Neural crest cell (in vitro differentiated cells): ENCODE data around the gene CLCN4. TPM values are rescaled to one million over a fixed set of nuclear protein-coding genes. Genes with fewer than 3 reads are reported as not detected.

Experiments used
- DNase-seq: peaks from one replicate; pipeline ENCODE4 v3.0.0; 2021; ENCODE audit warnings: low read depth, mixed read lengths, low spot score
- H3K27ac Mint-ChIP-seq: one replicate; pipeline ENCODE4 v1.8.0; 2021; ENCODE audit warnings: mild to moderate bottlenecking, mixed read lengths; ENCODE audit not compliant: unreplicated experiment
- H3K27me3 Mint-ChIP-seq: 2 replicates; pipeline ENCODE4 v1.8.0; 2021; ENCODE audit warnings: low read depth, mild to moderate bottlenecking, mixed read lengths
- H3K36me3 Mint-ChIP-seq: 2 replicates; pipeline ENCODE4 v1.8.0; 2021; ENCODE audit warnings: low read depth, mild to moderate bottlenecking, mixed read lengths
- H3K4me1 Mint-ChIP-seq: 2 replicates; pipeline ENCODE4 v1.8.0; 2021; ENCODE audit warnings: mixed read lengths
- H3K4me3 Mint-ChIP-seq: one replicate; pipeline ENCODE4 v1.8.0; 2021; ENCODE audit warnings: mild to moderate bottlenecking, mixed read lengths
- H3K9me3 Mint-ChIP-seq: 2 replicates; pipeline ENCODE4 v1.8.0; 2021; ENCODE audit warnings: mixed read lengths
- total RNA-seq: library from RNA; stranded (reverse); gene quantifications from 2 replicates; pipeline ENCODE4 v1.2.1, GENCODE V29; 2021
- TF ChIP-seq, protein P1 (sequence below): fragments of 200-600 bp; sonication (generic); conservative IDR thresholded peaks from 2 replicates; pipeline ENCODE4 v1.5.0; 2021; ENCODE audit warnings: antibody characterized with exemption, mild to moderate bottlenecking

Gene CLCN4
- total RNA-seq, 1 donor from 2014 or later = 8.8 TPM

GRCh38 chrX:10198254-10198653 is 41.5 kb downstream of the CLCN4 start:
- no peak overlapping the region for H3K4me3 Mint-ChIP-seq
- H3K27ac Mint-ChIP-seq = no peak overlapping the region
- peaks cover 9% of the 10 kb centered on the region for H3K9me3 Mint-ChIP-seq
- peaks cover 13% of the 10 kb centered on the region for H3K36me3 Mint-ChIP-seq
- no peak for DNase-seq
- H3K4me1 Mint-ChIP-seq = peaks cover 9% of the 10 kb centered on the region
- H3K27me3 Mint-ChIP-seq = no peaks in the 10 kb centered on the region
- TF ChIP-seq, protein P1, sequence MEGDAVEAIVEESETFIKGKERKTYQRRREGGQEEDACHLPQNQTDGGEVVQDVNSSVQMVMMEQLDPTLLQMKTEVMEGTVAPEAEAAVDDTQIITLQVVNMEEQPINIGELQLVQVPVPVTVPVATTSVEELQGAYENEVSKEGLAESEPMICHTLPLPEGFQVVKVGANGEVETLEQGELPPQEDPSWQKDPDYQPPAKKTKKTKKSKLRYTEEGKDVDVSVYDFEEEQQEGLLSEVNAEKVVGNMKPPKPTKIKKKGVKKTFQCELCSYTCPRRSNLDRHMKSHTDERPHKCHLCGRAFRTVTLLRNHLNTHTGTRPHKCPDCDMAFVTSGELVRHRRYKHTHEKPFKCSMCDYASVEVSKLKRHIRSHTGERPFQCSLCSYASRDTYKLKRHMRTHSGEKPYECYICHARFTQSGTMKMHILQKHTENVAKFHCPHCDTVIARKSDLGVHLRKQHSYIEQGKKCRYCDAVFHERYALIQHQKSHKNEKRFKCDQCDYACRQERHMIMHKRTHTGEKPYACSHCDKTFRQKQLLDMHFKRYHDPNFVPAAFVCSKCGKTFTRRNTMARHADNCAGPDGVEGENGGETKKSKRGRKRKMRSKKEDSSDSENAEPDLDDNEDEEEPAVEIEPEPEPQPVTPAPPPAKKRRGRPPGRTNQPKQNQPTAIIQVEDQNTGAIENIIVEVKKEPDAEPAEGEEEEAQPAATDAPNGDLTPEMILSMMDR = no peak

DNA sequence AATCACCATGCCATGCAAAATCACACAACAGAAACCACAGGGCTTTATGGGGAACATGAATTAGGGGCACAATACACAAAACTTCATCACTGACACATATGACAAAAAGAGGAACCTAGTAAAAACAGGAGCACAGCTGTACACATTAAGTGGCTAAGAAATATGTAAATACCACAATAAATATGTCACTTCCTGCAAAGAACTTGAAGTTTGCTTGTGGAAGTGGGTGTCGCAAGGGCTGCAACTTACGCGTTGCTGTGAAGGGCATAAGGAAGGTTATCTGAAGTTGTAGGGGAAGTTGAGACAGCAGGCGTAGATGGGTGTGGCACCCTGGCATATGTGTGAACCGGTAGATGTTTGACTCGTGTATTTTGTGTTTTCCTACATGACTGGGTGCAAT is 42.4 kb downstream of the CLCN4 start:
- peaks cover 9% of the 10 kb centered on the region for H3K4me1 Mint-ChIP-seq
- no peak for DNase-seq
- H3K36me3 Mint-ChIP-seq = peaks cover 11% of the 10 kb centered on the region
- H3K27me3 Mint-ChIP-seq = no peaks in the 10 kb centered on the region
- no peak overlapping the region for H3K4me3 Mint-ChIP-seq
- H3K9me3 Mint-ChIP-seq = peaks cover 8% of the 10 kb centered on the region
- H3K27ac Mint-ChIP-seq = no peak overlapping the region
- TF ChIP-seq, protein P1 = no peak

GRCh38 chrX:10203617-10204016 is 46.8 kb downstream of the CLCN4 start:
- no peaks in the 10 kb centered on the region for H3K27me3 Mint-ChIP-seq

GRCh38 chrX:10206317-10206716 is 49.5 kb downstream of the CLCN4 start:
- Mint-ChIP-seq H3K4me1 (no peaks in the 10 kb centered on the region), H3K36me3 (peaks cover 15% of the 10 kb centered on the region), H3K27ac (no peak overlapping the region), H3K27me3 (no peaks in the 10 kb centered on the region), H3K9me3 (peaks cover 10% of the 10 kb centered on the region), H3K4me3 (no peak overlapping the region)
- TF ChIP-seq, protein P1 = no peak
- DNase-seq = no peak

More at GRCh38 chrX:10203617-10204016, 46.8 kb downstream of the CLCN4 start:
- TF ChIP-seq, protein P1 = no peak
- peaks cover 11% of the 10 kb centered on the region for H3K9me3 Mint-ChIP-seq
- DNase-seq = no peak
- peaks cover 13% of the 10 kb centered on the region for H3K36me3 Mint-ChIP-seq
- no peaks in the 10 kb centered on the region for H3K4me1 Mint-ChIP-seq
- H3K4me3 Mint-ChIP-seq = no peak overlapping the region
- H3K27ac Mint-ChIP-seq = no peak overlapping the region

- TF ChIP-seq, protein P1 = no peak
- Mint-ChIP-seq H3K4me1 (no peaks in the 10 kb centered on the region), H3K4me3 (no peak overlapping the region), H3K27ac (no peak overlapping the region), H3K36me3 (peaks cover 18% of the 10 kb centered on the region), H3K27me3 (no peaks in the 10 kb centered on the region), H3K9me3 (peaks cover 10% of the 10 kb centered on the region)
- DNase-seq = no peak
These were observed 51.6 kb downstream of the CLCN4 start for GRCh38 chrX:10208281-10208856.
